NT2/D1 (cell line): Measurements from ENCODE around the gene UQCC5.

ENCODE experiments used
- SUZ12 ChIP-seq: IDR thresholded peaks from 2 replicates; pipeline ENCODE4 v1.6.1; 2011; ENCODE audit not compliant: insufficient read length, insufficient read depth; ENCODE audit errors: extremely low read depth
- YY1 ChIP-seq: IDR thresholded peaks from 2 replicates; pipeline ENCODE4 v1.6.1; 2011; ENCODE audit not compliant: insufficient read length, insufficient read depth

GRCh38 chr3:52547143-52547542 is 10.7 kb downstream of the UQCC5 start:
- TF ChIP-seq YY1 (no peak), SUZ12 (no peak)
